ENCODE results near the gene RRP1.

RRP1 gene

DNA sequence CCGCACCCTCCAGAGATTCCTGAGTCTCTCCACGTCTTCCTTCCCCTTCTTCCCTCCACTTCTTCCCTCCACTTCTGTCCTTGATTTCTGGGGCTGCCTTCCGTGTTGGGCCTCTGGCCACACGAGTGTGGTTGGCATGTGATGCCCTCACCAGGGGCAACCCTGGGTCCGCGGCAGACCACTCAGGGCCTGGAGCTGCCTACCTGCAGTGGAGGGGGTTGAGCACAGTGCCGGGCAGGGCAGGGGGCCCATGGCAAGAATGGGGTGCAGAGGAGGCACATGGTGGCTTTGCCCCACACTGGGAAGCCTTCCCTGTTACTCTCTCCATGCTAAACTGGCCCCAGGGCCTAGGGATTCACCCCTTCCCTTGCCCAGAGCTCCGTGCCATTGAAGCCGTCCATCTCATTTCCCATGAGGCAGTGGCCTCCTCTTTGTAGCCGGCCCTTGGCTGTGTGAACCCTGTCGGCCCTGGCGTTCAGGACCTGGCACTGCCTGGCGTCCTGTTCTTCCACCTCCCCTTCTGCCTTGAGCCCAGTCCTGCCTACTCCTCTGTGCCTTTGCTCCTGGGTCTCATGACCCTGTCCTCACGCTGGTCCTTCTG is 13.4 kb downstream of the RRP1 start:
- no peak for DNase-seq (ENCODE audit: low spot score)

DNA sequence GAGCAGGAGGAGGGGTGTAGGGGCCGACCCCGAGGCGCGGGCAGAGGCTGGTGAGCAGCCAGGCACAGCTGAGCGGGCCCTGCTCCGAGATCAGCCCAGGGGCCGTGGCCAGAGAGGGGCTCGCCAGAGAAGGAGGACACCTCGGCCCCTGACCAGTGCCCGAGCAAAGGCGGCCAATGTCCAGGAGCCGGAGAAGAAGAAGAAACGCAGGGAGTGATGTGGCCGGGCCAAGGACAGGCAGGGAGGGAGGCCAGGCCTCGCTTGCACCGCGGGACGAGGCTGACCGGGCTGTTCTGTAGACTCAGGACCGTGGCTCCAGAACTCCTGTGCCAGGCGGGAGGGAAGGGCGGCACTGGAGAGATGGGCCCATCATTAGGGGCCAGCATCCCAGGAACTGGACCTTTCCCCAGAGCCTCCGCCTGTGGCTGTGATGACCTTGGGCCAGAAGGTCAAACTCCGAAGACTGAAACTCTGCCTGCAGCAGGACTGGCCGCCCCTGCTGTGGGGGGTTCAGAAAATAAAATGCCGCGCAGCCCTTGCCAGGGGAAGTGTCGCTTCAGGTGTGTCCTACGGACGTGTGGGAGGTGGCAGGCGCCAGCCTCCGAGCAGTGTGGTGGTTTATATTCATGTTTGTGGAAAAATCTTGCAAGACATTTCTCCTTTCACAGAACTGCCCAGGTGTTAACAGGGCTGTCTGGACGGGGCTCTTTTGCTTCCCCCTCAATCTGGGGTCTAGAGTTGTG is 14.4 kb downstream of the RRP1 start:
- DNase-seq (ENCODE audit: low spot score): no peak

DNA sequence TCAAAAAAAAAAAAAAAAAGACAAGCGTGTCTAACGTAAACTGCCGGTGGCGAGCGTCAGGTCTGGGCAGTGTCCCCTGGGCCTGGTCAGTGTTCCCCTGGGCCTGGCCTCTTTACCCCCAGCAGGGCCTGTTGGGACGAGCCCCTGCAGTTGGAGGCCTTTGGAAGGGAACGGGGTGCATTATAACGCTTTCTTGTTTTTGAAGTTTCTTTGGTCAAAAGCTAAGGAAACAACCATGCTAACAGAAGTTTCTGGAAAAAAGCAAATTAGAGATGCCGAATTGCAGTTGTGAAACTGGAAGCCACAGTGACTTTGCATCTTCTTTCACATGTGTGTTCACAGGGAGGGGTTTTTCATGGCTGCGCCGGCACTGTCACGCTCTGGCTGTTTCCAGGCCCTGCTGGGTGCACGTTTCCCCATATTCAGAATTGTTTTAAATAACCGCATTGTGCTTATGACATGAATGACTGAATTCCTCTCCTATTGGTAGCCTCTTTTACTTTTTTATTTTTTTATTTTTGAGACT is 16.0 kb downstream of the RRP1 start:
- DNase-seq (ENCODE audit: low spot score): no peak

DNA sequence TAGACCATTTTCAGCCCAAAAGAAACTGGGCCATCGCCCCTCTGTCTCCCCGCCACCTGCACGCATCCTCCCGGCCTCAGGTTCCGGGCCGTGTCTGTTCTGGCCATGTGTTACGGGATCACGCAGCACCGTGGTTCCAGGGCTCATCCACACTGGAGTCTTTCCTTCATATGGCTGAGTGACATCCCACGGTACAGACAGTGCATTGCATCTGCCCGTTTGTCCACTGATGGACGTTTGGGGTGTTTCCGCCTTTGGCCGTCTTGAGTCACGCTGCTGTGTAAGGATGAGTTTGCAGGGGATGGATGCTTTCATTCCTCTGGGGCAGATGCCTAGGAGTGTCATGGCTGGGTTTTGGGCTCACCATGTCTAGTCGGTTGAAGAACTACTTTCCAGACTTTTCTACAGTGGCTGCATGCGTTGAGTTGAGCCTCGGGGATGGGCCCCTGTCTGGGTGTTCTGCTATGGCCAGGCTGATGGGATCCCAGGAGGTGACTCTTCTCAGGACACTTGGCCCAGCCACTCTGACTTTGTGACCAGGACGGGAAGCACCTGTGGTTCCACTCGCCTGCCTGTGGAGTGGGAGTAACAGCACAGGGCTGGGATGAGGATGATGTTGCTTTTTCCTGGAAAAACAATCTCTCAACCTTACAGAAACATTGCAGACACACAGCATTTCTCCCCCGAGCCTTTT is 16.8 kb downstream of the RRP1 start:
- DNase-seq (ENCODE audit: low spot score): no peak

DNA sequence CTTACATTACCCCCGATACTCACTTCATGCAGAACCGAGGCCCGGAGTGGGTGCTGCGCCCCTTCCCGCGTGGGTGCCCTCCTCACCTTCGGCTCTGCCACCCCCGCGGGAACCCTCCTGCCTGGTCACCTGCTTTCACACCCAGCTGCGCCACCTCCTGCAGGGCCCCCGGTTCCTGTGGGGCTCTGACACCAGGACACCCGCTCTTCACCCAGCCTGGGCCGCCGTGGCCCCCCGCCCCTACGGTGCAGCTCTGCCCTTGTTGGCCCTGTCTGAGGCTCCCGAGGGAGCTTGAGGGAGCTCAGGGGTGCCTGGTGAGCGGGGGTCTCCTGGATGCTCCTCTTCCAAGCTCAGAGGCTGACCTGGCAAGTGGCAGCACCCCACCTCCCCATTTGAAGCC is 19.0 kb downstream of the RRP1 start:
- DNase-seq (ENCODE audit: low spot score): no peak

DNA sequence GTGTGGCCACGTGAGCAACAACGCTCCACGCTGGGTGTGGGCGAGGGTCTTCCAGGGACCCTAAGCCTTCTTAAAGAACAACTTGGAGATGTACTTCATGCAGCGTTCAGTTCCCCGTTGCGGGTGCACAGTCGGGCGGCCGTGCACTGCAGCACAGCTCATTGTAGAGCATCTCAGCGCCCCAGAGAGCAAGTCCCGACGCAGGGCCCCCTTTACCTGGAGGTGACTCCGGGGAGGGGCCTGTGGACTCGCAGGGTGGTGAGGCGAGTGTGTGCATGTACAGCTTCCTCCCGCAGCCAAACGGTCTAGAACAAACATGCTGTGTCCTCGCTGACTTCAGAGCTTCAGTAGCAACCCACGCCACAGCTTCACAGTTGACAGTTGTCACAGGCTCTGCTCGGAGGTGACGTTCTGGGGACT is 19.5 kb downstream of the RRP1 start:
- peak; percentile 63 for DNase-seq (ENCODE audit: low spot score)

DNA sequence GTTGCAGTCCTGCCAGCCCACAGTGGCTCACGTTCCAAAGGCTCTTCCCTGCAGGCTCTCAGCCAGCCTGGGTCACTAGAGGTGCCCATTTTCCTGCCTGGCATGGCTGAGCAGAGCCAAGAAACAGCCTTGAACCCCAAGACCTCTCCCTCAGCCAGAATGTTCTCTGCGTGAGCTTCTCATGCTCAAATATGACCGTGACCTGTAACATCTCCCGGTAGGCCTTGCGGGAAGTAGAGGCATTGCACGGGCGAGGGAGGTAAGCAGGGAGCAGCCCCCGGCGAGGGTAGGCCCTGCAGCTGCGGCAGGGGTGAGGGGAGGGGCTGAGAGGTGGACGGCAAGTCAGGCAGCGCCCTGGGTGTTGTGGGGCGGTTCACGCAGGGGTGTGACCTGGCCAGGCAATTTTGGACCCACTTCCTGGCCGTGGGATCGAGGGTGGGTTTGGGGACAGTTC is 20.0 kb downstream of the RRP1 start:
- DNase-seq (ENCODE audit: low spot score): no peak

DNA sequence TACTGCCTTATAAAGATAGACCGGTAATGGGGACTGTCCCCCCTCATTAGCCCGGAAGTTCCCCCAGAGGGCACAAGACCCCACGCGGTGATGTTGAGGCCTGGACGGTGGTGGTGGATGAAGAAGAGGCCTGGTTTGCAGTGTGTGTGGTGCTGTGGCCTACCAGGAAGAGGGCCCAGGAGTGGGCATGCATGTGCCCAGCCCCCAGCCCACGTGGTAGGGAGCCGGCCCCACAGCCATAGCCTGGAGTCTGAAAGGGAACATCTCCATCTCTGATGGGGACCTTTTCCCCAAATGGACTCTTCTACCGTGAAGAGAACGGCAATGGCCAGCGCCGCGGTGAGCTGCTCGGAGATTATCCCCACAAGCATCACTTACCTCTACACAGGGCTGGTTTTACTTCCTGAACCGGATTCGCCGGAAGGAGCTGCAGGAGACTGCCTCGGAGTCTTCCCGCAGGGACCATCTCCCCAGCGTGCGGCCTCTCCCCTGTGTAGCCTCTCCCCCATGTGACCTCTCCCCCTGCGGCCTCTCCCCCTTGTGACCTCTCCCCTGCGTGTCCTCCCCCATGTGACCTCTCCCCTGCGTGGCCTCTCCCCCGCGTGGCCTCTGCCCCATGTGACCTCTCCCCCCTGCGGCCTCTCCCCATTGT is 20.6 kb downstream of the RRP1 start:
- no peak for DNase-seq (ENCODE audit: low spot score)

DNA sequence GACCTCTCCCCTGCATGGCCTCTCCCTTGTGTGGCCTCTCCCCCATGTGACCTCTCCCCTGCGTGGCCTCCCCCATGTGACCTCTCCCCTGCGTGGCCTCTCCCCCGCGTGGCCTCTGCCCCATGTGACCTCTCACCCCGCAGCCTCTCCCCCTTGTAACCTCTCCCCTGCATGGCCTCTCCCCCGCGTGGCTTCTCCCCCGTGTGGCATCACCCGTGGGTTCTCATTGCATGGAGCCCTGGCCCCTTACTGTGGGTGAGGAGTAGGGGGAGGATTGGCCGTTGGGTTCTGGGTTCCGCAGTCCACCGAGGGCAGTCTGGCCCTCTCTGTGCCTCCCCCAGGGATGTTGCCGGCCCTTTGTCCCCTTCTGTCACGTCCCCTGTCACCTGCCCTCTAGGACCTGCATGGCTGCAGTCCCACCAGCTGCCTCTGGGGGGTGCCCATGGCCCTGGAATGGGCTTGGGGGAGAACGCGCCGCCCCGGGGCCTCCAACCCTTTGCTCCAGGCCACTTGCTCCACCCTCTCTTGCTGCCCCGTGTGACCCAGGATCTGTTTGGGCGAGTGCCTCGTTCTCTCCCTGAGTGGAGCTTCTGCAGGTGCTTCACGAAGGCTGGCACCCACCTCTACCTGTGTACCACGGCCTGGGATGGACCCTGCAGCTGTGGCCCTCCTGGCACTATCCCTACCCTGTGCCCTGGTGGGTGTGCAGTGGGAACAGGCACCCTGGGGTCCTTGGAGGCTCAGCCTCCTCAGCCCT is 21.3 kb downstream of the RRP1 start:
- peak; percentile 74 for DNase-seq (ENCODE audit: low spot score)

DNA sequence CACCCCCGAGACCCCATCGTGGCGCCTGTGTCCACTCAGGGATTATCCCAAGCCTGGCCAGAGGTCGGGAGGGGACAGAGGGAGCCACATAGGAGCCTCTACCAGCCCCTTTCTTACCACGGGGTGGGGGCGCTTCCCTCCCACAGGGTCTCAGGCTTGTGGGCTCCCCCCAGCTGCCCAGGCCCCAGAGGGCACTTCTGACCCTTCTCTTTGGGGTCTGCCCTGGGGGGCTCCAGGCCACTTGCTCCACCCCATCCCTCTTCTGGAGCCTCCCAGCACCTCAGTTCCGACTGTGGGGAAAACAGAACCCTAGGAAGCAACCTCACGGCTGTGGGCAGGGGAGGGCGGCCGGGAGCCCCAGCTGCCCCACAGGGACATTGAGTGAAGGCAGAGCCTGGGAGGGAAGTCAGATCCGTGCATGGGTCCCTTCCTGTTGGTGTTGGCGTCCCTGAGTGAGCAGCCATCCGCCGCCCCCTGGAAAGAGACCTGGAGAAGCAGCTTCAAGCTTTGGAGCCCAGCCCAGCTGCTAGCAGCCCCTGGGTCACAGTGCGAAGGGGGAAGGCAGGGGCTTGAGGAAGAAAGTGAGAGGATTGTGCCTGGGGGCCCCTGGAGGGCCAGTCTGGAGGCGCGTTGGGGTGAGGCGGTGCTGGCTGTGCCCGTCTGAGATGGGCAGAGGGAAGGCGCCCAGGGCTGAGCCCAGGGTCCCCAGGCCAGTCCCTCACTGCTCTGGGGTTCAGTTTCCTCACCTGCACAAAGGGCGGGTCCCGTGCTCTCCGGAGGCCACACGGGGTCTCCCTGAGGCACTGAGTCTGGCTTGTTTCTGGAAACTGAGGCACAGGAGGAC is 22.1 kb downstream of the RRP1 start:
- DNase-seq (ENCODE audit: low spot score): no peak

DNA sequence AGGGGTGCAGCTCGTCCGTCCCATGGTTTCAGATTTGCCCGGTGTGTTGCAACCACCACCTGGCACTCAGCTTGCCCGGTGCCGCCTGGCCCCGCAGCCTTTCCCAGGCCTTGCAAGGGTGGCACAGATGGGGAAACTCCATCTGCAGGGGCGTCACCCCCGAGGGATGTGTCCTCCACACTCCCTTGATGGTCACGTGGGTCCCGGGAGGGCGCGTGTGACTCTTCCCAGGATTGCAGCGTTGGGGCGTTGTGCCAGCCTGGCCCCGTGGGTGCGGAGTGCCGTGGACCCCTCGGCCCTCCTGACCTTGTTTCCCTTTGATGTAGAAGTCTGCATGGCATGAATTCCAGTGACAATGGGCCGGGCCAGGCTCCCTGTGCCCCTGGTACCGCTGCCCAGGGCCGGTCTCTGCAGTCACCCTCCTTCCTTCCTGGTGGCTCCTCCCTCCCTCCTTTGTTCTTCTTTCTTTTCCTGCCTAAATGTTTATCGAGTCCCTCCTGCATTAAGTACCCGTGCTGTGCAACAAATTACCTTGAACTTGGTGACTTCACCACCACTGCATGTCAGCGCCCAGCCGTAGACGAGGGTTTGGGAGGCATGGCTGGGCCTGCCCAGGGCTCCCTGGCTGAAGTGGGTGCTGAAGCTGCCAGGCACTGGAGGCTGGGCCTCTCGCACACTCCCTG is 22.9 kb downstream of the RRP1 start:
- DNase-seq (ENCODE audit: low spot score): no peak

DNA sequence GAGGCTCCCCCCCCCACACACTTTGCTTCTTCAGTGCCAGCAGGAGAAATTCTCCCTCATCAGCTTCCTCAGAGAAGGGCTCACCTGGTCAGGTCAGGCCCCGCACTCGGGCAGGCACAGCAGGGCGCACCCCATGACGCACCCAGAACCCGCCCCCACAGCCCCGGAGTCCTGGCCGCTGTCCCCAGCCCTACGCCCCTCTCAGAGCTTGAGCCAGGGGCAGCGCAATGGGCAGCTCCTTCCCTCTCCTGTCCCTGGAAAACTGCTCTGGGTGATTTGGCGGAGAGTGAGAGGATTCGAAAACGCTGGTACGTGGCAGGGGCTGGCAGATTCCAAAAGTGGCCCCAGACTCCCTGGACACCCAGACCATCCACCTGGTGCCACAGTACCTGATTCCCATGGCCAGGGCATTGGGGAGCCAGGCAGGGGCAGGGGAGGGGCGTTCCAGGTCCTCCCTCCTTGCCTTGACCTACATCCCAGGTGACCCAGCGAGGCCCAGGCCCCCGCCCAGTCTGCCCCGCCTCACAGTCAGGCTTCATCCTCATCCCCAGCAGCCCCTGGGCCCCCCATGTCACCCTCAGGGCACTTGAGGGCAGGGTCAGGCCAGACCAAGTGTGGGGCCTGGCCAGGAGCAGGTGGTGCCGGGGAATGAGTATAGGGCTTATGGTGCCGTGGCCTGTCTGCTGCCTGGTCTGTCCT is 23.7 kb downstream of the RRP1 start:
- DNase-seq (ENCODE audit: low spot score): no peak

DNA sequence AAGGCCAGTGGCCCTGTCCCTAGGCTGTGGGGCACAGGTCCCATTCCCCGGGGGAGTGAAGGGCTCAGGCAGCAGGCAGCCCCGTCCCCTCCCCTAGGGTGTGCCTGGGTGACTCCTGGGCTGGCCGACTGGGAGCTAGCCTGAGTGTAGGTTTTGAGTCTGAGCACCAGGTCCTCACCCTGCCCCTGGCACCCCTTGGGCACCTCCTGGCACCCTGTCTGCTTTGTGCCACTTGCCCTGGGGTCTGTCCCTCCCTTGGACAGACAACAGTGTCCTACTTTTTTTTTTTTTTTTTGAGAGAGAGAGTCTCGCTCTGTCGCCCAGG is 24.2 kb downstream of the RRP1 start:
- DNase-seq (ENCODE audit: low spot score): no peak

DNA sequence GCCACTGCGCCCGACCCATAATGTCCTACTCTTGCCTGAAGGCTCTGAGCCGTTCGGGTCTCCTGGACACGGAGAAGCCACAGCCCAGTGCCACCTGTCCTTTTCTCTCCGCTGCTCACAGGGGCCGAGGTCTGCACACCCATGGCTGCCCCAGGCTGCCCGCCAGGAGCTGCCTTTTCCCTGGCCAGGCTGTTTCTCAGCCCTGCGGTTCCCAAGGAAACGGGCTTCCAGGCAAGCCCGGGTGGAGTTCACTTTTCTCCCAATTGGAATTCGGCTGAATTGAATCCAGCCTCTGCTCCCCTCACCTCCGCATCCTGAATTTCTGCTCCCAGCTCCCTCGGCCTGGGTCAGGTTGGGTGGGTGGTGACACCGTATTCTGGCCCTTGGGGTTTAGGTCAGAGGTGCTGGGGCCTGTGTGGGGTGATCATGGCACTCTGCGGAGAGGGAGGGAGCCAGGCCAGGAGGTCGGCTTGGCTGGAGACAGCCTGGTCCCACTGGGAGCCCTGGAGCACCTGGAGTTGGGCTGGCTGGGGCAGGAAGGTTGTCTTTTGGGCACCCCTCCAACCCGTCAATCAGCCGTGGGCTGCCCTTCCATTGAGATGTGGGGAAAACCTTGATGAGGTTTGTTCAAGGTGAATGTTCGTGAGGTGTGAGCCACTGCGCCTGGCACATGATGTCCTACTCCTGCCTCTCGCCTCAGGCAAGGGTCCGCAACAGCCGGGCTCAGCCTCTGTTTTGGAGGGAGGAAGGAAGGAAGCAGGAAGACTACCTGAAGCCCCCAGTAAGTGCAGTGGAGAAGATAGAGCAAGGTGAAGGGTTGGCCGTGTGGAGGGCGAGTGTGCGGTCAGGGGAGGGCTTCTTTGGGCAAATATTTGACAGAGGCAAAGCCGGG is 25.1 kb downstream of the RRP1 start:
- DNase-seq (ENCODE audit: low spot score): no peak

DNA sequence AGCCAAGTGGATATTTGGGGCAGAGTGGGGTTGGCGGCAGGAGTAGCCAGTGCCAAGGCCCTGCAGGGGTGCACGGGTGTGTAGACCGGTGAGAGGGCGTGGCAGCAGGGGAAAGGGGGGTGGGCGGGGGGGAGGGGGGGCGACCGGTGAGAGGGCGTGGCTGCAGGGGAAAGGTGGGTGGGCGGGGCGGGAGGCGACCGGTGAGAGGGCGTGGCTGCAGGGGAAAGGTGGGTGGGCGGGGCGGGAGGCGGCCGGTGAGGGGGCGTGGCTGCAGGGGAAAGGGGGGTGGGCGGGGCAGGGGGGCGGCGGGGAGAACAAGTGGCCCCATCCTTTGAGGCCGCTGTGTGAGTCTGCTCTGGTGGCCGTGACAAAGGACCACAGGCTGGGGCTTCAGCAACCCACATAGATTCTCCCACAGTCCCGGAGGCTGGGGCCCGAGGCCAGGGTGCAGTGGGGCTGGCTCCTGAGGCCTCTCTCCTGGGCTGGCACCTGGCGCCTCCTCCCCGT is 25.8 kb downstream of the RRP1 start:
- DNase-seq (ENCODE audit: low spot score): no peak

DNA sequence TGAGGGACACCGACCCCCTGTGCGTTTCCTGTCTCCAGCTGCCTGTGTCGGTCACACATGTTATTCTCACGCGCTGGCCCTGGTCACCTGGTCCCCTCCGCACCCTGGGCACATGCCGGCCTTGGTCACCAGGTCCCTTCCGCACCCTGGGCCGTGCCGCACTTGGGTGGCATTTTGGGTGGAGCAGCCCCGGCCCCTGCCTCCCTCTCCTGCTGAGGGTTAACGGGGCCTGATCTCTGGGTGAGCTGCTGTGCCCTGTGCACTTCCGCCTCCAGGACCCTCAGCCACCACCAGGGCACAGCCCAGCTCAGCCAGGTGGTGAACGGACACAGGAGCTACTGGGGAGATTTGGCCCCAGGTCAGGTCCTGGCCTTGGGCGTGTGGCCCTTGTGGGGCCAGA is 26.6 kb downstream of the RRP1 start:
- DNase-seq (ENCODE audit: low spot score): no peak

DNA sequence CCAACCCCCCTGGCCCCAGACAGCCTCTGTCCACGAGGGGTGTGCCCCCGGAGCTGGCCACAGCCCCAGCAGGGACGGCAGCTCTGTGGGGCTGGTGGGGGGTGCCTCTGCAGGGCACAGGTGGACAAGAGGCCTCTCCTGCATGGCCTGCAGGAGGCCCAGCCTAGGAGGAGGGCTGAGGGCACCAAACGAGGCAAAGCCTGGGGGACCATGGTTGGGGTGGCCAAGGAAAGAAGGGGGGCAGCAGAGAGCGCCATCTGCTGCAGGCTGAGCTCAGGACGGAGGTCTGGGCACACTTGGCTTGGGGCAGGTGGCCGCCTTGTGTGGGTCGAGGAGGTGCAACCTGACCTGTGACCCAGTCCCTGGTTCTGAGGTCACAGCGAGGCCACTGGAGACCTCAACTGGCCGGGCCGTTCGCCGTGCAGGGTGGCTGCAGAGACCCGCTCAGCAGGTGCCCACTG is 27.3 kb downstream of the RRP1 start:
- no peak for DNase-seq (ENCODE audit: low spot score)
